Measurements from ENCODE around the gene NCAPD2. TPM values are rescaled to one million over a fixed set of nuclear protein-coding genes. Genes with fewer than 3 reads are reported as not detected.

NCAPD2 gene, protein sequence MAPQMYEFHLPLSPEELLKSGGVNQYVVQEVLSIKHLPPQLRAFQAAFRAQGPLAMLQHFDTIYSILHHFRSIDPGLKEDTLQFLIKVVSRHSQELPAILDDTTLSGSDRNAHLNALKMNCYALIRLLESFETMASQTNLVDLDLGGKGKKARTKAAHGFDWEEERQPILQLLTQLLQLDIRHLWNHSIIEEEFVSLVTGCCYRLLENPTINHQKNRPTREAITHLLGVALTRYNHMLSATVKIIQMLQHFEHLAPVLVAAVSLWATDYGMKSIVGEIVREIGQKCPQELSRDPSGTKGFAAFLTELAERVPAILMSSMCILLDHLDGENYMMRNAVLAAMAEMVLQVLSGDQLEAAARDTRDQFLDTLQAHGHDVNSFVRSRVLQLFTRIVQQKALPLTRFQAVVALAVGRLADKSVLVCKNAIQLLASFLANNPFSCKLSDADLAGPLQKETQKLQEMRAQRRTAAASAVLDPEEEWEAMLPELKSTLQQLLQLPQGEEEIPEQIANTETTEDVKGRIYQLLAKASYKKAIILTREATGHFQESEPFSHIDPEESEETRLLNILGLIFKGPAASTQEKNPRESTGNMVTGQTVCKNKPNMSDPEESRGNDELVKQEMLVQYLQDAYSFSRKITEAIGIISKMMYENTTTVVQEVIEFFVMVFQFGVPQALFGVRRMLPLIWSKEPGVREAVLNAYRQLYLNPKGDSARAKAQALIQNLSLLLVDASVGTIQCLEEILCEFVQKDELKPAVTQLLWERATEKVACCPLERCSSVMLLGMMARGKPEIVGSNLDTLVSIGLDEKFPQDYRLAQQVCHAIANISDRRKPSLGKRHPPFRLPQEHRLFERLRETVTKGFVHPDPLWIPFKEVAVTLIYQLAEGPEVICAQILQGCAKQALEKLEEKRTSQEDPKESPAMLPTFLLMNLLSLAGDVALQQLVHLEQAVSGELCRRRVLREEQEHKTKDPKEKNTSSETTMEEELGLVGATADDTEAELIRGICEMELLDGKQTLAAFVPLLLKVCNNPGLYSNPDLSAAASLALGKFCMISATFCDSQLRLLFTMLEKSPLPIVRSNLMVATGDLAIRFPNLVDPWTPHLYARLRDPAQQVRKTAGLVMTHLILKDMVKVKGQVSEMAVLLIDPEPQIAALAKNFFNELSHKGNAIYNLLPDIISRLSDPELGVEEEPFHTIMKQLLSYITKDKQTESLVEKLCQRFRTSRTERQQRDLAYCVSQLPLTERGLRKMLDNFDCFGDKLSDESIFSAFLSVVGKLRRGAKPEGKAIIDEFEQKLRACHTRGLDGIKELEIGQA (N-terminal part only)
- total RNA-seq = 100 to 1,000 TPM; 192 to 196 TPM

DNA sequence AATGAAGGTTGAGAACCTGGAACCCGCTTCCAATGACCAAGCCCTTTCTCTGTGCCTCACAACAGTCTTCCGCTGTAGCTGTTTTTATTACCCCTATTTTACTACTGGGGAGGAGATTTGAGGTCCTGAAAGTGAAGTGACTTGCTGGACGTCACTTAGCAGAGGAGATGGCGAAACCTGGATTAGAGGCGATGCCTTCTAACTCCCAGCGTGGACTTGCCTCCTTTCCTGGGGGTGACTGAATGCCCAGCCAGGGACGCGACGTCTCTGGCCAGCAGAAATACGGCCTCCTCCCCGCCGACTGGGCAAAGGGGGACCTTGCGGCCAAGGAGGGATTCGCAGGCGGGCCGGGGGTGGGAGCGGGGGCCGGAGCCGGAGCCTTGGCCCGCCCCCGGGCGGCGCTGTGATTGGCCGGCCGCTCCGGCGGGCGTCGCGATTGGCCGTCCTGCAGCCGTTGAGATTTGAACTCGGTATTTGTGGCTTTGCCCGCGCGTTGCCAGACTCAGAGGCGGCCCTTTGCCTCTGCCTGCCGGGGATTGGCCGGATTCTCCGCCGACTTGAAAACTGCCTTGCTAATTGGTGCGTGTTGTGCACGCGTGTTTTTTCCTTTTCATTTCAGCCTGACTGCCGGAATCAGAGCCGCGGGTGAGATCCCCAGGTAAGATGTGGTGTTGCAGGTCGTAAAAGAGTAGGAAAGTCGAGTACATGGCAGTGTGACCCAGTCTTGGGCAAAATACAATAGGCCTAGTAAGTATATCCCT lies at the start of gene NCAPD2:
NCAPD2 (plus strand) TSS at position 606 of the 761 bp plus-strand sequence. CDS start 997 bp downstream, outside the sequence.
- Mint-ChIP-seq H3K36me3 (peaks cover 40% of the 10 kb centered on the region), H3K4me3 (peak within 1 kb of the TSS; percentile 94), H3K27ac (peak within 1 kb of the TSS; percentile 100), H3K27me3 (no peaks in the 10 kb centered on the region), H3K4me1 (ENCODE audit: low read depth) (peaks cover 38% of the 10 kb centered on the region), H3K9me3 (no peaks in the 10 kb centered on the region)
- CTCF ChIA-PET = interaction anchor here (0.6 to 2.9 kb wide), 12 partner anchors 23 to 358 kb away, joined by 3 to 11 read pairs (median 6); partner anchors contain the start of genes USP5 and VAMP1
- POLR2A ChIA-PET = interaction anchor here (0.8 to 4.2 kb wide), 15 partner anchors 8 to 259 kb away, joined by 3 to 47 read pairs (median 5); partner anchors contain the start of genes GAPDH, MLF2, TAPBPL and VAMP1
- intact Hi-C loops (cut with micrococcal nuclease) = loop anchor here (1.0 kb wide), 6 partner anchors 23 to 358 kb away; partner anchors contain the start of genes CDCA3, GAPDH, ING4 and VAMP1
- DNase-seq = peak; percentile 98

DNA sequence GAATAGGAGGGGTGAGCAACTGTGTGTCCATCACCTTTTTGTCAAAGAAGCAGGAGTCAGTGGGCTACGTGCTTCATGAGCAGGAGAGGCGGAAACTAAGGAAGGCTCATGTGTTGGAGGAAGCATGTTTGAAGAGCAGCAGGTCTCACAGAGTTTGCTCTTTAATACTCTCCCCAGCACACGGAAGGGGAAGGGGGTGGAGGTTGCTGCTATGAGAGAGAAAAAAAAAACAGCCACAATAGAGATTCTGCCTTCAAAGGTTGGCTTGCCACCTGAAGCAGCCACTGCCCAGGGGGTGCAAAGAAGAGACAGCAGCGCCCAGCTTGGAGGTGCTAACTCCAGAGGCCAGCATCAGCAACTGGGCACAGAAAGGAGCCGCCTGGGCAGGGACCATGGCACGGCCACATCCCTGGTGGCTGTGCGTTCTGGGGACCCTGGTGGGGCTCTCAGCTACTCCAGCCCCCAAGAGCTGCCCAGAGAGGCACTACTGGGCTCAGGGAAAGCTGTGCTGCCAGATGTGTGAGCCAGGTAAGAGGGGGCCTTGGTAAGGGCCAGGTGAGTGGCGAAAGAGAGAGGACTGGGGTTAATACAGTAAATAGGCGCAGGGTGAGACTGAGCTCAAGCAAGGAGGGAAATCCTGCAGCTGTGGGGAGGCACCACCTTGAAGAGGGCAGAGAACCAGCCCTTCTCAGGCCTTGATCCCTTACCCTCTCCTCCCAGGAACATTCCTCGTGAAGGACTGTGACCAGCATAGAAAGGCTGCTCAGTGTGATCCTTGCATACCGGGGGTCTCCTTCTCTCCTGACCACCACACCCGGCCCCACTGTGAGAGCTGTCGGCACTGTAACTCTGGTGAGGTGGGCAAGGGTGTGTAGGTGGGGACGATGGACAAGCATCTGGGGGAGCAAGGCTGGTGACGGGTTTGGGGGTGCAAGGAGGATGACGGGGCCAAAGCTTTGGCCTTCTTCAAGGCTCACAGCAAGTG lies 48.9 kb upstream of the NCAPD2 start, which contains the start of gene CD27:
CD27 (plus strand) TSS at position 252 of the 985 bp plus-strand sequence; CDS start at position 393, 141 bp downstream.
- Mint-ChIP-seq H3K4me3 (peak within 1 kb of the TSS; percentile 91), H3K9me3 (no peaks in the 10 kb centered on the region), H3K27ac (peak within 1 kb of the TSS; percentile 98), H3K36me3 (peaks cover 43% of the 10 kb centered on the region), H3K27me3 (no peaks in the 10 kb centered on the region), H3K4me1 (ENCODE audit: low read depth) (peaks cover 67% of the 10 kb centered on the region)
- intact Hi-C loops (cut with micrococcal nuclease) = loop anchor here (5.0 kb wide), 1 partner anchor 162 kb away; the partner anchor contains the start of gene CHD4
- DNase-seq = peak; percentile 32
- POLR2A ChIA-PET = interaction anchor here (1.0 to 6.8 kb wide), 7 partner anchors 12 to 90 kb away, joined by 3 to 96 read pairs (median 13); partner anchors contain the start of gene VAMP1
- CTCF ChIA-PET = interaction anchor here (1.0 to 5.4 kb wide), 7 partner anchors 9 to 93 kb away, joined by 3 to 45 read pairs (median 12); no protein-coding TSS in a partner anchor

DNA sequence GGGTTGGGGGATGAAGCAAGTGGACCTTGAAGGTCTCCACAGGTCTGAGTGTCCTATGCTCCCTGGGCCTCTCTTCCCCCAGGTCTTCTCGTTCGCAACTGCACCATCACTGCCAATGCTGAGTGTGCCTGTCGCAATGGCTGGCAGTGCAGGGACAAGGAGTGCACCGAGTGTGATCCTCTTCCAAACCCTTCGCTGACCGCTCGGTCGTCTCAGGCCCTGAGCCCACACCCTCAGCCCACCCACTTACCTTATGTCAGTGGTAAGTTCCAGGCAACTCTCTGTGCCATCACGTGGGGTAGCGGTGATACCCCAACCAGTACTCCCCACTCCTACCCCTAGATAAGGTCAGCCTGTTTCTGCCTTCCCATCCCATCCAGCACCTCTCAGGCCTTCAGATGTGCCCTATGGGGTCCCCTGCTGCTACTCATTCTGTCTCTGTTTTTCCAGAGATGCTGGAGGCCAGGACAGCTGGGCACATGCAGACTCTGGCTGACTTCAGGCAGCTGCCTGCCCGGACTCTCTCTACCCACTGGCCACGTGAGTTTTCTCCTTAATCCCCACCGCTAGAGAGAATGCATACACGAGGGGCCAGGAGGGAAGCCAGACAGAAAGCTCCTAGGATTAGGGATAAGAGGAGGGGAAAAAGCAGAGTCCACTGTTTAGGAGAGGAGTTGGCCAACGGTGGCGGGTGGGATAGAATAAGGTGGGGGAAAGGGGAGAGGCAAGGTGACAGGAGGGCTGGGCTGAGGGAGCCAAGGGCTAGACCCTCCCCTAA lies 43.6 kb upstream of the NCAPD2 start:
- ChIA-PET CTCF (interaction anchor here (2.6 to 5.9 kb wide), 3 partner anchors 15 to 25 kb away, joined by 12 to 50 read pairs (median 21); partner anchors contain the start of gene VAMP1), POLR2A (interaction anchor here (0.9 to 4.7 kb wide), 8 partner anchors 7 to 84 kb away, joined by 3 to 93 read pairs (median 14); partner anchors contain the start of genes GAPDH and VAMP1)
- H3K27me3 Mint-ChIP-seq = no peaks in the 10 kb centered on the region
- H3K4me1 Mint-ChIP-seq (ENCODE audit: low read depth) = peaks cover 68% of the 10 kb centered on the region
- H3K9me3 Mint-ChIP-seq = no peaks in the 10 kb centered on the region
- H3K4me3 Mint-ChIP-seq = peak overlapping the region; percentile 99
- peak; percentile 10 for DNase-seq
- H3K36me3 Mint-ChIP-seq = peaks cover 77% of the 10 kb centered on the region
- peak overlapping the region; percentile 100 for H3K27ac Mint-ChIP-seq
- intact Hi-C loops (cut with micrococcal nuclease) = loop anchor here (10.0 kb wide), 1 partner anchor 335 kb away; the partner anchor contains the start of gene CD4

DNA sequence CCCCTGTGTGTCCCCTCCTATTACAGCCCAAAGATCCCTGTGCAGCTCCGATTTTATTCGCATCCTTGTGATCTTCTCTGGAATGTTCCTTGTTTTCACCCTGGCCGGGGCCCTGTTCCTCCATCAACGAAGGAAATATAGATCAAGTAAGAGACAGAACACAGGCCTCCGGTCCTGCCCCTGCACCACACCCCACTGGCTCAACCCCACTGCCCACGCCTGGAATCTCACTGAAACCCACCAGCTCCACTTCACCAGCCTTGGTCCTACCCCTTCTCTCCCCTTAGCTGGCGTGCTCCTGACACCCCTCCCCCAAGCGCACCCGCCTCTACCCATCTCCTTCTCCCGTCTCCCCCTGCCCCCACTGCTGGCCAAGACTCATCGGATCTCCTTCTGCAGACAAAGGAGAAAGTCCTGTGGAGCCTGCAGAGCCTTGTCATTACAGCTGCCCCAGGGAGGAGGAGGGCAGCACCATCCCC lies 43.0 kb upstream of the NCAPD2 start:
- DNase-seq = peak; percentile 62
- POLR2A ChIA-PET = interaction anchor here (0.7 to 4.7 kb wide), 11 partner anchors 8 to 98 kb away, joined by 3 to 93 read pairs (median 10); partner anchors contain the start of genes GAPDH and VAMP1
- CTCF ChIA-PET = interaction anchor here (0.7 to 5.9 kb wide), 5 partner anchors 11 to 124 kb away, joined by 3 to 50 read pairs (median 21); partner anchors contain the start of gene VAMP1
- H3K36me3 Mint-ChIP-seq = peaks cover 74% of the 10 kb centered on the region
- no peaks in the 10 kb centered on the region for H3K27me3 Mint-ChIP-seq
- peak overlapping the region; percentile 99 for H3K4me3 Mint-ChIP-seq
- H3K4me1 Mint-ChIP-seq (ENCODE audit: low read depth) = peaks cover 65% of the 10 kb centered on the region
- intact Hi-C loops (cut with micrococcal nuclease) = loop anchor here (1.0 to 10.0 kb wide), 2 partner anchors 17 to 334 kb away; partner anchors contain the start of gene CD4
- H3K27ac Mint-ChIP-seq = peak overlapping the region; percentile 100
- H3K9me3 Mint-ChIP-seq = no peaks in the 10 kb centered on the region

DNA sequence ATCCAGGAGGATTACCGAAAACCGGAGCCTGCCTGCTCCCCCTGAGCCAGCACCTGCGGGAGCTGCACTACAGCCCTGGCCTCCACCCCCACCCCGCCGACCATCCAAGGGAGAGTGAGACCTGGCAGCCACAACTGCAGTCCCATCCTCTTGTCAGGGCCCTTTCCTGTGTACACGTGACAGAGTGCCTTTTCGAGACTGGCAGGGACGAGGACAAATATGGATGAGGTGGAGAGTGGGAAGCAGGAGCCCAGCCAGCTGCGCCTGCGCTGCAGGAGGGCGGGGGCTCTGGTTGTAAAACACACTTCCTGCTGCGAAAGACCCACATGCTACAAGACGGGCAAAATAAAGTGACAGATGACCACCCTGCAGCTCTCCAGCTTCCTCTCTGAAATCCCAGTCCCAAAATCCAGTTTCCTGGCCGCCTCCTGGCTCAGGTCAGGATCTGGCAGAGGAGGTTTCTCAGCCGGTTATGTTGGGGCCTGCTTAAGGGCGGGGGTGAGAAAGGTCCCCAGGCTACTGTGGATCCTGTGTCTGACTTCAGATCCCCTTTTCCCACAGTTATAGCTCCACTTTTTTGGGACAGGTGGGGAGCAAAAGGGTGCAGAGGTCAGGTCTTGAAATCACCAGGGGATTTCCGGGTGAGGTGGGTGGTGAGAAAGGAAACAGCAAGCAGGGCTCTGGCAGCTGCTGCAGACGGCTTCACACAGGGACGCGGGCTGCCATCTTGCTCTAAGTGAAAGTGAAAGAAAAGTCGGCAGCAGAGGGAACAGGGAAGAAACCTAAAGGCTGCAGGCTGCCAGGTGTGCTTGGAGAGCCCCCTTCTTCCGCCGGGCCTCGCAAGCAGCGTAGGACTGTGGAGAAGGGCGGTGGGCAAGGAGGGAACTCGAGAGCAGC lies 42.3 kb upstream of the NCAPD2 start, which contains the start of gene TAPBPL:
TAPBPL (plus strand) TSS at position 695 of the 897 bp plus-strand sequence. CDS start 207 bp downstream, outside the sequence.
- peak; percentile 90 for DNase-seq
- peak within 1 kb of the TSS; percentile 100 for H3K27ac Mint-ChIP-seq
- CTCF ChIA-PET = interaction anchor here (0.7 to 5.9 kb wide), 7 partner anchors 11 to 124 kb away, joined by 3 to 50 read pairs (median 12); partner anchors contain the start of gene VAMP1
- peak within 1 kb of the TSS; percentile 99 for H3K4me3 Mint-ChIP-seq
- POLR2A ChIA-PET = interaction anchor here (0.7 to 4.7 kb wide), 14 partner anchors 9 to 98 kb away, joined by 3 to 93 read pairs (median 9); partner anchors contain the start of genes GAPDH, MRPL51 and VAMP1
- intact Hi-C loops (cut with micrococcal nuclease) = loop anchor here (1.0 to 10.0 kb wide), 4 partner anchors 8 to 333 kb away; partner anchors contain the start of gene CD4
- H3K9me3 Mint-ChIP-seq = no peaks in the 10 kb centered on the region
- peaks cover 62% of the 10 kb centered on the region for H3K4me1 Mint-ChIP-seq (ENCODE audit: low read depth)
- peaks cover 70% of the 10 kb centered on the region for H3K36me3 Mint-ChIP-seq
- H3K27me3 Mint-ChIP-seq = no peaks in the 10 kb centered on the region

DNA sequence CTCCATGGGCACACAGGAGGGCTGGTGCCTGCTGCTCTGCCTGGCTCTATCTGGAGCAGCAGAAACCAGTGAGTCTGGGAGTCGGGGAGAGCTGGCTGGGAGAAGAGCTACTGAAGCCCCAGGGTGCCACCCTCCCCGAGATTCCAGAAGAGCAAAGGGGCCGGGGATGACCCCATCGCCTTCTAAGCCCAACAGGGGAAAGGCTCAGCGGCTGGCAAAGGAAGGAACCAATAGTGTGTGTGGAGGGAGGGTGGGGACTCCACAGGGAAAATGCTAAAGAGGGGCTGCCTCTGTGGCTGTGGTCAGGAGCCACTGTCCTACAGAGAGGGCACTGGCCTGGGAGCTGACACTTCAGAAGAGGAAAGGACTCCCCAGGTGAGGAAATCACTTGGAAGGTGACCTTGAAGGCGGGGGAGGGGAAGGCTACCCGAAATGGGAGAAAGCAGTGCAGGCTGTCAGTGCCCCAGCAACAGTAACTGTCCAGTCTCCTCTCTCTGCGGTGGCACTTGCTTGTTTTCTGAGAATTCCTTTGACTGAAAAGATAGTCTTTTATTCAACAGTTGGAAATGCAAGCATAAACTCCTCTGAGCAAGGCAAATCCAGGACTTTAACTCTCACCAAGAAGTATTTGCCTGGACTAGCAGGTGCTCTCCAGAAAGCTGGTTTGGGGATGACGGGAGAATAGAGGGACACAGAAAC lies 41.5 kb upstream of the NCAPD2 start:
- Mint-ChIP-seq H3K36me3 (peaks cover 70% of the 10 kb centered on the region), H3K9me3 (no peaks in the 10 kb centered on the region), H3K4me3 (peak overlapping the region; percentile 99), H3K4me1 (ENCODE audit: low read depth) (peaks cover 62% of the 10 kb centered on the region), H3K27ac (peak overlapping the region; percentile 100), H3K27me3 (no peaks in the 10 kb centered on the region)
- POLR2A ChIA-PET = interaction anchor here (1.3 to 4.7 kb wide), 11 partner anchors 9 to 80 kb away, joined by 5 to 93 read pairs (median 10); partner anchors contain the start of genes MRPL51 and VAMP1
- CTCF ChIA-PET = interaction anchor here (1.3 to 5.9 kb wide), 6 partner anchors 10 to 85 kb away, joined by 3 to 50 read pairs (median 16); partner anchors contain the start of gene VAMP1
- peak; percentile 40 for DNase-seq
- intact Hi-C loops (cut with micrococcal nuclease) = loop anchor here (1.0 to 10.0 kb wide), 3 partner anchors 9 to 332 kb away; partner anchors contain the start of gene CD4

Measured in activated CD4-positive, alpha-beta memory T cell treated with anti-CD3 and anti-CD28 coated beads for 36 hours (primary cell).